Stimulated activated CD4-positive, alpha-beta T cell treated with anti-CD3 and anti-CD28 coated beads, Interleukin-4, amount 100 ng/mL, for 48 hours (primary cell): Measurements from ENCODE around the gene LILRA6.
A peak's percentile ranks its signal among the peaks of the same experiment; 100 is the strongest.
"Not testable (repeated sequence)": the region's sequence is repeated elsewhere in the genome, so short reads cannot be mapped to it uniquely, and the experiment has no call there.

ENCODE experiments used
- DNase-seq, 2 donors: peaks; one replicate each; pipeline ENCODE4 v3.0.0-alpha.2; 2020; ENCODE audit warnings: low read depth in 2 of 2

Gene LILRA6

GRCh38 chr19:54266133-54266532 is 23.5 kb upstream of the LILRA6 start:
- peak; percentile 68 to 83 for DNase-seq

GRCh38 chr19:54262470-54262869 is 19.9 kb upstream of the LILRA6 start:
- no peak for DNase-seq

GRCh38 chr19:54262066-54262465 is 19.5 kb upstream of the LILRA6 start:
- no peak for DNase-seq

- no peak for DNase-seq
These were observed 14.5 kb upstream of the LILRA6 start, which contains the start of gene LILRB5 for GRCh38 chr19:54257116-54257480. LILRB5 (minus strand) TSS chr19:54257273; CDS start chr19:54257193, 80 bp downstream.

- DNase-seq: no peak
These were observed 13.9 kb upstream of the LILRA6 start for GRCh38 chr19:54256250-54257115.

- no peak for DNase-seq
These were observed 12.7 kb upstream of the LILRA6 start for GRCh38 chr19:54255105-54255775.

- DNase-seq: no peak
These were observed 11.8 kb upstream of the LILRA6 start for GRCh38 chr19:54254195-54254906.

- DNase-seq: no peak
These were observed 11.0 kb upstream of the LILRA6 start for GRCh38 chr19:54253331-54254194.

- DNase-seq: no peak
These were observed 10.3 kb upstream of the LILRA6 start for GRCh38 chr19:54252845-54253244.

- no peak for DNase-seq
These were observed 9.7 kb upstream of the LILRA6 start for GRCh38 chr19:54252243-54252642.

- DNase-seq: peak; percentile 15 to 53
These were observed 5.5 kb upstream of the LILRA6 start for GRCh38 chr19:54248016-54248601.

- no peak for DNase-seq
These were observed 4.7 kb upstream of the LILRA6 start for GRCh38 chr19:54247106-54247930.

GRCh38 chr19:54245936-54246335 is 3.3 kb upstream of the LILRA6 start:
- DNase-seq: no peak

- DNase-seq: not testable (repeated sequence)
These were observed 1.2 kb upstream of the LILRA6 start for GRCh38 chr19:54243809-54244208.

- DNase-seq: not testable (repeated sequence)
These were observed 356 bp downstream of the LILRA6 start for GRCh38 chr19:54242234-54242633.

GRCh38 chr19:54240372-54241336 is 1.9 kb downstream of the LILRA6 start:
- not testable (repeated sequence) for DNase-seq

- not testable (repeated sequence) for DNase-seq
These were observed 2.9 kb downstream of the LILRA6 start for GRCh38 chr19:54239491-54240371.

GRCh38 chr19:54233941-54234340 is 8.6 kb downstream of the LILRA6 start:
- no peak for DNase-seq
